BE2C (cell line): ENCODE data around the gene B9D1.

Experiments
- DNase-seq: peaks from one replicate; pipeline ENCODE4 v3.0.0-alpha.2; 2020
- H3K27me3 ChIP-seq: fragments of 250-450 bp; sonication (Bioruptor Pico); 2 replicates; pipeline ENCODE4 v1.5.1; 2020; ENCODE audit warnings: mild to moderate bottlenecking
- H3K36me3 ChIP-seq: fragments of 250-450 bp; sonication (Bioruptor Pico); 2 replicates; pipeline ENCODE4 v1.5.1; 2020; ENCODE audit warnings: mild to moderate bottlenecking
- H3K4me1 ChIP-seq: fragments of 250-450 bp; sonication (Bioruptor Pico); 2 replicates; pipeline ENCODE4 v1.5.1; 2020
- H3K4me3 ChIP-seq: 2 replicates; pipeline ENCODE4 v1.5.1; 2011; ENCODE audit warnings: low read depth, low read length
- H3K9me3 ChIP-seq: fragments of 250-450 bp; sonication (Bioruptor Pico); 2 replicates; pipeline ENCODE4 v1.5.1; 2020
- TF ChIP-seq, protein P1 (sequence below): IDR thresholded peaks from 2 replicates; pipeline ENCODE4 v1.5.1; 2012; ENCODE audit warnings: mild to moderate bottlenecking, low read depth, low read length

B9D1 gene

DNA sequence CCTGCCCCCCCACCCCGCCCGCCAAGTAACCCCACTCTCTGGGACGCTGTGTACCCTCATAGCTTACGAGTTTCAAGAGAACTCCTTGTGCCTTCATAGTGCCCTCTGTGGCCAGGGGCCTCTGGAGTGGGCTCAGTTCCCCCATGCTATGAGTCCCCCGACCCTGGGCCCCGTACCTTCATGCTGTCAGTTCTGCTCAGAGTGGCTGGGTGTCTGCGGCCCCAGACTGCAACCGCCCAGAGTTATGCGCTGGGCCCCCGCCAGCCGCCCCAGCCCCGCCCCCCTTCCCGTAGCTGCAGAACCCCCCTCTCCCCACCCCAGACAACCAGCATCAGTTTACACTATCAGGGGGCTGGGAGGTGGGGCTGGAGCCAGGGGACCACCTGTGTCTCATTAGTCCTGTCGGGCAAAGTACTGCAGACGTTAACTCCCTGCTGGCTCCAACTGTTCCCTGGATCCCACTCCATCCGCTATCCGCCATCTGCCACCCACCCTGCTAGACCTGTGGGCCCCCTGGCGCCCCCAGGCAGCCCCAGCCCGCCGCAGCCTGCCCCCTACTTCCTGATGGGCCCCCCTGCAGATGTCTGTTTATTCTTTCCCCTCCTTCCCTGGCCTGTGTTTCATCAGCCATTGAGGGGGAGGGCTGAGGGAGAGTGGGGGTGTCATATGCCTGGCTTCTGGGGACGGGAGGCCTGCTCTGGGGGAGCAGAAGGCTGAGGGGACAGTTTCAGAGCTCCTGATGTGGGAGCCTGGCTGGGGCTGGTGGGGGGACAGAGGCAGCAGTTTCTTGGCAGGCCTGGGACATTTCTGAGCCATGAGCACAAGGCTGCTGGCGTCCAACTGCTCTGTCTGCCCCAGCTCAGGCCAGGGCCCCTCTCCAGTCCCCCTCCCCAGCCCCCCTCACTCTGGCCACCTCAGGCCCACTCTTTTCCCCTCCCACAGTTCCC is 24.7 kb upstream of the B9D1 start, which contains the start of gene MFAP4:
Gene MFAP4, minus strand, starts transcription at position 217 of the 947 bp plus-strand sequence. Its CDS starts 35 bp downstream, at position 182.
- DNase-seq: peak; percentile 67
- no peaks in the 10 kb centered on the region for H3K36me3 ChIP-seq
- H3K9me3 ChIP-seq: no peaks in the 10 kb centered on the region
- no peak within 1 kb of the TSS for H3K4me3 ChIP-seq
- H3K4me1 ChIP-seq: no peaks in the 10 kb centered on the region
- H3K27me3 ChIP-seq: no peaks in the 10 kb centered on the region
- TF ChIP-seq, protein P1, sequence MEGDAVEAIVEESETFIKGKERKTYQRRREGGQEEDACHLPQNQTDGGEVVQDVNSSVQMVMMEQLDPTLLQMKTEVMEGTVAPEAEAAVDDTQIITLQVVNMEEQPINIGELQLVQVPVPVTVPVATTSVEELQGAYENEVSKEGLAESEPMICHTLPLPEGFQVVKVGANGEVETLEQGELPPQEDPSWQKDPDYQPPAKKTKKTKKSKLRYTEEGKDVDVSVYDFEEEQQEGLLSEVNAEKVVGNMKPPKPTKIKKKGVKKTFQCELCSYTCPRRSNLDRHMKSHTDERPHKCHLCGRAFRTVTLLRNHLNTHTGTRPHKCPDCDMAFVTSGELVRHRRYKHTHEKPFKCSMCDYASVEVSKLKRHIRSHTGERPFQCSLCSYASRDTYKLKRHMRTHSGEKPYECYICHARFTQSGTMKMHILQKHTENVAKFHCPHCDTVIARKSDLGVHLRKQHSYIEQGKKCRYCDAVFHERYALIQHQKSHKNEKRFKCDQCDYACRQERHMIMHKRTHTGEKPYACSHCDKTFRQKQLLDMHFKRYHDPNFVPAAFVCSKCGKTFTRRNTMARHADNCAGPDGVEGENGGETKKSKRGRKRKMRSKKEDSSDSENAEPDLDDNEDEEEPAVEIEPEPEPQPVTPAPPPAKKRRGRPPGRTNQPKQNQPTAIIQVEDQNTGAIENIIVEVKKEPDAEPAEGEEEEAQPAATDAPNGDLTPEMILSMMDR: no peak

DNA sequence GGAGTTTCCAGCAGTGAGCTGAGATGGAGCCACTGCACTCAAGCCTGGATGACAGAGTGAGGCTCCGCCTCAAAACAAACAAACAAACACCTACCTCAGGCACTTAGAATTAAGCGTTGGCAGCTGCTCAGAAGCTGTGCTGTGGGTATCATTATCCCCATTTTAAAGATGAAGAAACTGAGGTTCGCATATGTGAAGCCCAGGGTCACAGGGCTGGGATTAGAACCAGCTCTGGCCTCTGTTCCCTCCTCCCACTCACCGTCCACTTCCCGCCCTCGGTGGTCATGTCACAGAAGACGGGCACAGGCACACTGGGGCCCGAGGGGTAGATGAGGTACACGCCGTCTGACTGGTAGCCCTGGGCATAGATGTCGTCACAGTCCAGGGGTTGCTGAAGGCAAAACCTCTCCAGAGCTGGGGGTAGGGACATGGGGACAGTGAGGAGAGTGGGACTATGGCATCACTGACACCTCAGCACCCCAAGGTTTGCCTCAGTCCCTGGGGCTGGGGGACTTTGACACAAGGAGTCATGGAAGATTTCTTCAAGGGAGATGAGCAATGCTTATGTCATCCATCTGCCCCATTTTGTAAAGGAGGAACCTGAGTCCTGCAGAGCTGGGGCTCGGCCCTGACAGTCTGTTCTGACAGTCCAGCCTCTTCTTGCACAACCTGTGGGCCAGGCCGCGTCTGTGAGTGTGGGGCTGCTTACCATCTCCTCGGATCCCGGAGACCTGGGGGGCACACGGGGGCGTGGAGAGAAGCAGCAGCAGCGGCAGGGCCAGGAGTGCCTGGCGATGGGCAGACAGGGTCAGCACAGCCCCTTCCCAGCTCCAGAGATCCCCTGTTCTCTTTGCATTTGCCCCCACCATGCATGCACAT is 23.8 kb upstream of the B9D1 start:
- Histone ChIP-seq H3K4me1 (no peaks in the 10 kb centered on the region), H3K36me3 (peaks cover 3% of the 10 kb centered on the region; the same call in 1 of the 2 replicates), H3K9me3 (no peaks in the 10 kb centered on the region), H3K4me3 (no peak overlapping the region), H3K27me3 (no peaks in the 10 kb centered on the region)
- TF ChIP-seq, protein P1: no peak
- no peak for DNase-seq

GRCh38 chr17:19385521-19385983 is 23.0 kb upstream of the B9D1 start:
- H3K27me3 ChIP-seq: no peaks in the 10 kb centered on the region
- H3K36me3 ChIP-seq: peaks cover 6% of the 10 kb centered on the region; the same call in 1 of the 2 replicates
- no peak overlapping the region for H3K4me3 ChIP-seq
- TF ChIP-seq, protein P1: no peak
- no peak for DNase-seq
- no peaks in the 10 kb centered on the region for H3K9me3 ChIP-seq
- no peaks in the 10 kb centered on the region for H3K4me1 ChIP-seq

DNA sequence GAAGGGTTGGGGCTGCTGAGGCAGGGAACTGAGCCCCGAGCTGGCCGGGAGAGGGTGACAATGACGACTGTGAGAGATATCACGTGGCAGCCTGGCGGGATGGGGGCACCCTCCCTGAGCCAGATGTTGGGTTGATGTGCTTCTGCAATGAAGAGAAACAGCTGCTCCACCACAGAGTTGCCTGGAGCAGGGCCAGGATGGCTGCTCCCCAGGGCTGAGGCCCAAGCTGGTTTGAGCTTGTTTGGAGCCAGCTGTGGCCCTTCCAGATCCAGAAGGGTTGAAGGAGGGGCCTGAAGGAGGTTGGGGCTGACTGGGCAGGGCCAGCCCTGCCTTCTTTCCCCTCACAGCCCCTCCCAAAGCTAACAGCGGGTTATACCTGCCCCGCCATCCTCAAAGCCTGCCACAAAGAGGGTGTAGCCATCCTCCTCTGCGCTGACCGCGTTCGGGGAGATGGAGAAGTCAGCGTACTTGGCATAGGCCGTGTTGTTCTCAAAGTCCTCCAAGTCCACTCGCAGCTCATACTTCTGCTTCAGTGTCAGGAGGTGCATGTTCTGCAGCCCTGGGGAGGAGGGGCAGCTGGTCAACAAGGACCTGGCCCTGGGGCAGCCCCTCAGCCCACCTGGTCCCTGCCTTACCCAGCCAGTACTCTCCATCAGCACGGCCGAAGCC is 22.3 kb upstream of the B9D1 start:
- Histone ChIP-seq H3K36me3 (peaks cover 6% of the 10 kb centered on the region; the same call in 1 of the 2 replicates), H3K9me3 (no peaks in the 10 kb centered on the region), H3K4me3 (no peak overlapping the region), H3K27me3 (no peaks in the 10 kb centered on the region), H3K4me1 (no peaks in the 10 kb centered on the region)
- peak; percentile 63 for DNase-seq
- TF ChIP-seq, protein P1: no peak

DNA sequence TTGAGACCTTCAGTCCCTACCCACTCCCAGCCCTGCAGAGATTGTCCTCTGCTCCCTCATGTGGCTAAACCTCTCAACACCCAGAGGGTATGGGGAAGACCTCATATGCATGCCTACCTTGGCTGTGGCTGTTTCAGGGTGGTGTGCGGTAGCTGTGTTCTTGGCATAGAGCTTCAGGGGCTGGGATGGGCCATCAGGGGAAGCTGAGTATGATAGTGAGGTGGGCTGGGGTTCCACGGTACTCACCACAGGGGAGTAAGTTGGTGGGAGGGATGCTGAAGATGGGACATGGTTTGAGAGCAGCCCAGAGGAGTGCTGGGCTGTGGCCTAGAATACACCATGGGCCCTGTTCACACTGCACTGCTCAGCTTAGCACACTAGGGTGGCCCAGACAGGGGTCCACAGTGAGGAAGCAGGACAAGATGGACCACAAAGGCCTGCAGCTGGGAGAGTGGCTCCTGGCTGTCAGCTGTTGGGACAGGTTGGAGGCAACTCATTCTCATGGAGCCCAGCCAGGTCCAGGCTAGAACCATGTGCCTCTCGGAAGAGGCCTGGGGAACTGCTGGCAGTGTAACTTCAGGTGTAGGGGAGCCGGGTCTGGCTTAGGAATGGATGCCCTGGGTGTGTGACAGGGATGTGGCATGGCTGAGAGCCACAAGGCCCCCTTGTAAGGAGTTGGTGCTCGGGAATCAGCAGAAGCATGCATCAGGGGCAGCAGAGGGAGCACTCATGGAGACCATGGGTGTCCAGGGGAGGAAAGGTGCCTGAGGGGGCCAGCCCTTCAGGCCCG is 21.4 kb upstream of the B9D1 start:
- TF ChIP-seq, protein P1: no peak

More for the DNA sequence above, 21.4 kb upstream of the B9D1 start:
- H3K4me1 ChIP-seq: no peaks in the 10 kb centered on the region
- no peak overlapping the region for H3K4me3 ChIP-seq
- DNase-seq: no peak
- peaks cover 6% of the 10 kb centered on the region; the same call in 1 of the 2 replicates for H3K36me3 ChIP-seq
- H3K27me3 ChIP-seq: no peaks in the 10 kb centered on the region
- H3K9me3 ChIP-seq: no peaks in the 10 kb centered on the region
